Smooth muscle cell (in vitro differentiated cells): ENCODE measurements around the gene NR2F1-AS1. TPM values are rescaled to one million over a fixed set of nuclear protein-coding genes. Genes with fewer than 3 reads are reported as not detected.
A peak's percentile ranks its signal among the peaks of the same experiment; 100 is the strongest.

ENCODE experiments used
- DNase-seq: peaks from one replicate; lab custom pipeline; 2025; ENCODE audit not compliant: unreplicated experiment; lab: John Stamatoyannopoulos, UW
- H2AFZ ChIP-seq: fragments of 200-600 bp; sonication (generic); 2 replicates; pipeline ENCODE4 v1.6.0; 2016; ENCODE audit warnings: antibody characterized with exemption, low read depth, mild to moderate bottlenecking
- H3F3A ChIP-seq: fragments of 200-600 bp; sonication (generic); 2 replicates; pipeline ENCODE4 v1.6.0; 2017; ENCODE audit warnings: antibody characterized with exemption, low read depth
- H3K27ac ChIP-seq: fragments of 200-600 bp; sonication (generic); 2 replicates; pipeline ENCODE4 v1.5.1; 2016; ENCODE audit warnings: low read depth, mild to moderate bottlenecking
- H3K27me3 ChIP-seq: fragments of 200-600 bp; sonication (generic); 2 replicates; pipeline ENCODE4 v1.6.1; 2016; ENCODE audit warnings: low read depth, mild to moderate bottlenecking
- H3K36me3 ChIP-seq: fragments of 200-600 bp; sonication (generic); 2 replicates; pipeline ENCODE4 v1.5.1; 2016; ENCODE audit warnings: low read depth
- H3K4me1 ChIP-seq: fragments of 200-600 bp; sonication (generic); 2 replicates; pipeline ENCODE4 v1.5.1; 2016; ENCODE audit warnings: low read depth
- H3K4me2 ChIP-seq: fragments of 200-600 bp; sonication (generic); 2 replicates; pipeline ENCODE4 v1.6.0; 2016; ENCODE audit warnings: mild to moderate bottlenecking
- H3K4me3 ChIP-seq: fragments of 200-600 bp; sonication (generic); 2 replicates; pipeline ENCODE4 v1.5.1; 2016; ENCODE audit warnings: mild to moderate bottlenecking
- H3K79me2 ChIP-seq: fragments of 200-600 bp; sonication (generic); 2 replicates; pipeline ENCODE4 v1.6.0; 2016; ENCODE audit warnings: low read depth, mild to moderate bottlenecking
- H3K9ac ChIP-seq: fragments of 200-600 bp; sonication (generic); 2 replicates; pipeline ENCODE4 v1.6.0; 2016; ENCODE audit warnings: low read depth
- H3K9me3 ChIP-seq: fragments of 200-600 bp; sonication (generic); replicated peaks from 2 replicates; pipeline ENCODE4 v1.5.1; 2016; ENCODE audit warnings: low read depth
- H4K20me1 ChIP-seq: fragments of 200-600 bp; sonication (generic); 2 replicates; pipeline ENCODE4 v1.6.0; 2016; ENCODE audit warnings: low read depth
- WGBS: methylation state at CpG from one replicate; pipeline ENCODE4 v1.1.7; 2016; ENCODE audit warnings: low lambda C conversion rate; 5-methylcytosine and 5-hydroxymethylcytosine counted together
- polyA plus RNA-seq: library from polyadenylated mRNA; unstranded; fragments of >200 nt; fragmentation: Nextera tagmentation; extraction: Ambion mirVana; gene quantifications from 2 replicates; pipeline ENCODE4 v1.2.1, GENCODE V29; 2016
- total RNA-seq: library from RNA; depleted of rRNA; stranded (reverse); fragments of >200 nt; gene quantifications from 2 replicates; pipeline ENCODE4 v1.2.3, GENCODE V29; 2014
- TF ChIP-seq, protein P1 (sequence below): fragments of 200-600 bp; sonication (generic); IDR thresholded peaks from 2 replicates; pipeline ENCODE4 v1.5.1; 2017; ENCODE audit warnings: borderline replicate concordance, mild to moderate bottlenecking, antibody characterized with exemption; ENCODE audit not compliant: insufficient read depth, poor library complexity, severe bottlenecking

NR2F1-AS1 gene
- total and polyA plus RNA-seq, 2 experiments from 2014 or later: 18.7 to 26.1 TPM

- H4K20me1 ChIP-seq: no peaks in the 10 kb centered on the region
- no peak overlapping the region for H3K27ac ChIP-seq
- H3K36me3 ChIP-seq: no peaks in the 10 kb centered on the region
- 67% methylated on average over 5 of the region's 5 CpGs for WGBS
- no peak overlapping the region for H3K4me2 ChIP-seq
- no peak overlapping the region for H2AFZ ChIP-seq
- no peak overlapping the region for H3K9ac ChIP-seq
- TF ChIP-seq, protein P1, sequence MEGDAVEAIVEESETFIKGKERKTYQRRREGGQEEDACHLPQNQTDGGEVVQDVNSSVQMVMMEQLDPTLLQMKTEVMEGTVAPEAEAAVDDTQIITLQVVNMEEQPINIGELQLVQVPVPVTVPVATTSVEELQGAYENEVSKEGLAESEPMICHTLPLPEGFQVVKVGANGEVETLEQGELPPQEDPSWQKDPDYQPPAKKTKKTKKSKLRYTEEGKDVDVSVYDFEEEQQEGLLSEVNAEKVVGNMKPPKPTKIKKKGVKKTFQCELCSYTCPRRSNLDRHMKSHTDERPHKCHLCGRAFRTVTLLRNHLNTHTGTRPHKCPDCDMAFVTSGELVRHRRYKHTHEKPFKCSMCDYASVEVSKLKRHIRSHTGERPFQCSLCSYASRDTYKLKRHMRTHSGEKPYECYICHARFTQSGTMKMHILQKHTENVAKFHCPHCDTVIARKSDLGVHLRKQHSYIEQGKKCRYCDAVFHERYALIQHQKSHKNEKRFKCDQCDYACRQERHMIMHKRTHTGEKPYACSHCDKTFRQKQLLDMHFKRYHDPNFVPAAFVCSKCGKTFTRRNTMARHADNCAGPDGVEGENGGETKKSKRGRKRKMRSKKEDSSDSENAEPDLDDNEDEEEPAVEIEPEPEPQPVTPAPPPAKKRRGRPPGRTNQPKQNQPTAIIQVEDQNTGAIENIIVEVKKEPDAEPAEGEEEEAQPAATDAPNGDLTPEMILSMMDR: no peak
- no peaks in the 10 kb centered on the region for H3K79me2 ChIP-seq
- H3K27me3 ChIP-seq: no peaks in the 10 kb centered on the region
- no peak overlapping the region for H3K4me3 ChIP-seq
- peaks cover 34% of the 10 kb centered on the region for H3K4me1 ChIP-seq
- no peak for DNase-seq
- no peaks in the 10 kb centered on the region for H3F3A ChIP-seq
- no peaks in the 10 kb centered on the region for H3K9me3 ChIP-seq
These were observed 158.3 kb downstream of the NR2F1-AS1 start for GRCh38 chr5:93422652-93423280.

DNA sequence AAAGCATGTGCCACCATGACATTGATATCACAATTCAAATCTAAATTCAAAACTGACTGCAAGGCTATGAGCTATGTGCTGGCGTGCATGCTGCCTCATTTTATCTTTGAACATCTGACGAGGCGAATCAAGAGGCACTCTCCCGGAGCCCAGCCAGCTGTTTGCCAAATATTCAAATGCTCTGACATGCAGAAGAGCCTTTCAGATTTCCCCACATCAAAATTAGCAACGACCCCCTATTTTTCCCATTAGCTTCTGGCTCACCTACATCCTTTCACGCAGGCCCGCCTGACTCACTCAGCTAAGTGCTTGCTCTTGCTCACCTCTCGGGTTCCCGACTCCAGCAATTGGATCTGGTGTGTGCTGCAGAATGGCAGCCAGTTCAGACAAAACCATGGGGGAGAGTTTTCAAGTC lies 159.0 kb downstream of the NR2F1-AS1 start:
- Histone ChIP-seq H3K36me3 (no peaks in the 10 kb centered on the region), H3K27ac (no peak overlapping the region), H3K9ac (no peak overlapping the region), H3F3A (no peaks in the 10 kb centered on the region), H4K20me1 (no peaks in the 10 kb centered on the region), H3K4me3 (no peak overlapping the region), H3K4me1 (peaks cover 34% of the 10 kb centered on the region), H3K9me3 (no peaks in the 10 kb centered on the region), H3K27me3 (no peaks in the 10 kb centered on the region), H3K79me2 (no peaks in the 10 kb centered on the region), H3K4me2 (no peak overlapping the region), H2AFZ (no peak overlapping the region)
- DNase-seq: no peak
- WGBS: 67% methylated on average over 9 of the region's 9 CpGs
- TF ChIP-seq, protein P1: no peak

DNA sequence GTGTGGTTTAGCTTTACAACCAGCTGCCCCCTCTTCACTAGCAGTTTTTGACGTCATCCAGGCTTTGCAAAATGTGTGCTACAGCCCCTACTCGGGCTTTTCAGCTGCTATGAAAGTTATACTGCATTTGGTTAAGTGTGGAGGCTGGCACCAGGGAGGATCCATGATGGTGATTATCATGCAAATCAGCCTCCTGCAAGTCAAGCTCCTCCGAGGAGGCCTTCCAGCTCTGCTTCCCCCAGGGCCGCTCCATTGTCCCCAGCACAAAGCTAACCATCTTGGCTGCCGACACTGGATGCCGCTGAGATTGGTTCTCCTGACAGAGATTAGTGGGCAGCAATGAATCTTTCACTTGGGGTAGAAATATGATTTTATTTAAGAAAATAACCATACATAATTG lies 159.6 kb downstream of the NR2F1-AS1 start:
- DNase-seq: no peak

More for the DNA sequence above, 159.6 kb downstream of the NR2F1-AS1 start:
- TF ChIP-seq, protein P1: no peak
- no peaks in the 10 kb centered on the region for H3K27me3 ChIP-seq
- no peaks in the 10 kb centered on the region for H3F3A ChIP-seq
- H3K27ac ChIP-seq: no peak overlapping the region
- H4K20me1 ChIP-seq: no peaks in the 10 kb centered on the region
- H3K4me1 ChIP-seq: peaks cover 34% of the 10 kb centered on the region
- no peak overlapping the region for H3K4me3 ChIP-seq
- peak overlapping the region; percentile 15 for H3K4me2 ChIP-seq
- H3K9me3 ChIP-seq: no peaks in the 10 kb centered on the region
- H3K36me3 ChIP-seq: no peaks in the 10 kb centered on the region
- no peaks in the 10 kb centered on the region for H3K79me2 ChIP-seq
- no peak overlapping the region for H2AFZ ChIP-seq
- WGBS: 43% methylated on average over 6 of the region's 6 CpGs
- H3K9ac ChIP-seq: no peak overlapping the region
